ENCODE results near the gene MSANTD2.

The MSANTD2 gene

GRCh38 chr11:124722176-124722575, 78.0 kb downstream of the MSANTD2 start:
- DNase-seq (ENCODE audit: low read depth): no peak
- no peak overlapping the region for H3K4me3 ChIP-seq (ENCODE audit: low read length)
- no peak for TF ChIP-seq CTCF (conservative IDR thresholded peaks at IDR 0.05; ENCODE audit: low read depth, low read length)

- TF ChIP-seq CTCF (conservative IDR thresholded peaks at IDR 0.05; ENCODE audit: low read depth, low read length): no peak
- no peak for DNase-seq (ENCODE audit: low read depth)
These were observed 80.7 kb downstream of the MSANTD2 start for GRCh38 chr11:124719534-124719933.

DNA sequence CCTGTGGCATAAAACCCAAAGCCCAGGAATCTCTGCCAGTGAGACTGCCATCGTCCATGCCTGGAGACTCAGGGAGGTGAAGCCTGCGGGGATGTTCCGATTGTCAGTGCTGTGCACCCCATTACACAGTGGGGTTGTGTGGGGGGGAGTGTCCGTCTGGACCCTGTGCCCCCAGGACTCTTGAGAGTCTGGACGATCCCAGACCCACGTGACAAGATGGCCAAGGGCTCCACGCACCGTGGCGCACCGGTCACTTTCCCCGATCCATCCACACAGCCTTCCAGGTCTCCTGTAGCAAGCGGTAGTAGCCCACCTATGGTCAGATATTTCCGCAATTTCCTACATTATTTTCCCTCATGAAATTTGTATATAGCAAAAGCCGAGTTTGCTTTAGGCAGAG, 81.4 kb downstream of the MSANTD2 start:
- no peak for DNase-seq (ENCODE audit: low read depth)
- no peak overlapping the region for H3K4me3 ChIP-seq (ENCODE audit: low read length)
- no peak for TF ChIP-seq CTCF (conservative IDR thresholded peaks at IDR 0.05; ENCODE audit: low read depth, low read length)

More at GRCh38 chr11:124719534-124719933, 80.7 kb downstream of the MSANTD2 start:
- H3K4me3 ChIP-seq (ENCODE audit: low read length): no peak overlapping the region

DNA sequence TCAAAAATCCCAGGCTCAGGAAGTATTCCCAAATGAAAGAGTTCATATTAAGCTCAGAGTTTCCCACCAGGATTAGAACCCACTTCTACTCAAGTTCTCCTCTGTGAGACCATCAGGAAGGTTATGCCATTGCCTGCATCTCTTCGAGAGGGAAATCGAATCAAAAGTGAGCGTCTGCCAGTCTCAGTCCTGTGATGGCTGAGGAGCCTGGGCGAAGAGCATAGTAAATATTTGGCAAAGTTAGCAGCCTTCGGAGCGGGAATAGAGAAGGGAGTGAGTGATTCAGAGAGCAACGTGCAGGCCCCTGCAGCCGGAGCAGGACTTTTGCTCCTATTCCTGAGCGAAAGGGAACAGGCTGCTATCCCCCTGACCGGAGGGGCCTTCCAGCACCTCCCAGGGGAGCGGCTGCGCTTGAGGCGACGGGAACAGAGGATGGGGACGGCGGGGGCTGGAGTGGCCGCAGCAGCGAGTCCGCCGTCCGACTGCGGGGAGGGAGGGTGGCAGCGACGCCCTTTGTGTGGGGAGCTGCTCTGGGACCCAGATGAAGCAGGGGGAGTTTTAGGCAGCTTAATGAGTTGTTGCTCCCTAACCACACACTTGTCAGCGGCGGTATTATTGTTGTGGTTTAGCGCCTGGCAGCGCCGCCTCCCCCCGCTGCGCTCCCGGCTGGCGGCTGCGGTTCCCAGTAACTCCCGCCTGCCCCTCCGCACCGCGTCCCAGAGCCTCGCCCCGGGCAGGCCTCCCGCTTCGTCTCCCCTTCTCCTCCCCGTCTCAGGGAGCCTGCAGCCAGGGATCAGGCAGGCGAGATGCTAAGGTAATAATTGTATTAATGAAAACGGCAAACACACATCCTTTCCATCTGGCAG, 82.2 kb downstream of the MSANTD2 start:
- H3K4me3 ChIP-seq (ENCODE audit: low read length): peak overlapping the region; percentile 43
- DNase-seq (ENCODE audit: low read depth): no peak
- TF ChIP-seq CTCF (conservative IDR thresholded peaks at IDR 0.05; ENCODE audit: low read depth, low read length): no peak

- H3K4me3 ChIP-seq (ENCODE audit: low read length): no peak overlapping the region
These were observed 82.8 kb downstream of the MSANTD2 start for GRCh38 chr11:124717421-124717785.

GRCh38 chr11:124716591-124716990, 83.6 kb downstream of the MSANTD2 start:
- H3K4me3 ChIP-seq (ENCODE audit: low read length): no peak overlapping the region
- no peak for TF ChIP-seq CTCF (conservative IDR thresholded peaks at IDR 0.05; ENCODE audit: low read depth, low read length)
- DNase-seq (ENCODE audit: low read depth): no peak

More at GRCh38 chr11:124717421-124717785, 82.8 kb downstream of the MSANTD2 start:
- DNase-seq (ENCODE audit: low read depth): no peak
- no peak for TF ChIP-seq CTCF (conservative IDR thresholded peaks at IDR 0.05; ENCODE audit: low read depth, low read length)

All from retinal pigment epithelial cell (primary cell).